T47D (cell line): Measurements from ENCODE around the gene EPN1.

Experiments
- DNase-seq, 2 experiments: peaks; one replicate each; pipeline versions ENCODE4 v3.0.0 to v3.0.0-alpha.2; 2011 to 2012; ENCODE audit warnings: low read depth in 1 of 2, low spot score in 1 of 2
- JUND ChIP-seq: IDR thresholded peaks from 2 replicates; pipeline ENCODE4 v1.6.1; 2012; ENCODE audit warnings: low read depth
- in situ Hi-C: cut with HindIII; loops from 2 replicates; pipeline ENCODE4 v1.10.0; 2016; ENCODE audit warnings: low sequenced_read_pairs, low pct_unique_long_range_greater_than_20kb

The EPN1 gene

DNA sequence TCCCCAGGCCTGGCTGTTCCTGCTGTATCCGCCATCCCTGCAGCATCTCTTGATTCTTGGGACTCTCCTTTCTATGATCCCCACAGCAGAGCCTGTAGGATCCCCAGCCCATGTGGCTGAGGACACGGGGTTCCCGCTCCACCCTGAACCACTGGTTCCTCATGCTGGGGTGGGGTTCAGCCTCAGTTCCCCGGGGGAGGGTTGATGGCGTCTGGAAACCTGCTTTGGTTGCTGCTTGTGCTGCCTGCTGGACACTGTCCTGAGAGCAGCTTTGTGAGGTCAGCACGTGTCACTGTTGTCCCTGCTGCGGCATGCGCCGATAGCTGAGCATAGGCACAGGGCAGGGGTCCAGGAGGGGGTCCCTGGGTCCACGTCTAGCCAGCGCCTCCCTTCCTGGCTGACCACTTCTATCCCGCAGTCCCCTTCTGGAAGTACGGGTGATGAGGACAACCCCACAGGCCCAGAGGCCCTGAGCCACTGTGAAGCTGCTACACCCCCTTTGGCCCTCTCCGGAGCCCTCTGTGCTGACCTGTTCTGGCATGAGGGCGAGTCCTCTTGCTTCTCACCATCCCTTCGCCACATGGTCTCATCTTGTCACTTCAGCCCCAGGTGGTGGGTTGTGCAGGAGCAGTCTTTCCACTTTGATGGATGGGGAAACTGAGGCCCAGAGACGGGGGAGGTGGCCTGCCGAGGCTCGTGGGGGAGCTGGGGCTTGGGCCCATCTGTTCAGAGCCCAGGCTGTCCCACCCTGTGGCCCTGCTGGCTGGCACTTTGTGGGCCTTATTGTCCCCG lies 5.5 kb downstream of the EPN1 start:
- in situ Hi-C loops = no loop called here
- TF ChIP-seq JUND = no peak
- DNase-seq = no peak

DNA sequence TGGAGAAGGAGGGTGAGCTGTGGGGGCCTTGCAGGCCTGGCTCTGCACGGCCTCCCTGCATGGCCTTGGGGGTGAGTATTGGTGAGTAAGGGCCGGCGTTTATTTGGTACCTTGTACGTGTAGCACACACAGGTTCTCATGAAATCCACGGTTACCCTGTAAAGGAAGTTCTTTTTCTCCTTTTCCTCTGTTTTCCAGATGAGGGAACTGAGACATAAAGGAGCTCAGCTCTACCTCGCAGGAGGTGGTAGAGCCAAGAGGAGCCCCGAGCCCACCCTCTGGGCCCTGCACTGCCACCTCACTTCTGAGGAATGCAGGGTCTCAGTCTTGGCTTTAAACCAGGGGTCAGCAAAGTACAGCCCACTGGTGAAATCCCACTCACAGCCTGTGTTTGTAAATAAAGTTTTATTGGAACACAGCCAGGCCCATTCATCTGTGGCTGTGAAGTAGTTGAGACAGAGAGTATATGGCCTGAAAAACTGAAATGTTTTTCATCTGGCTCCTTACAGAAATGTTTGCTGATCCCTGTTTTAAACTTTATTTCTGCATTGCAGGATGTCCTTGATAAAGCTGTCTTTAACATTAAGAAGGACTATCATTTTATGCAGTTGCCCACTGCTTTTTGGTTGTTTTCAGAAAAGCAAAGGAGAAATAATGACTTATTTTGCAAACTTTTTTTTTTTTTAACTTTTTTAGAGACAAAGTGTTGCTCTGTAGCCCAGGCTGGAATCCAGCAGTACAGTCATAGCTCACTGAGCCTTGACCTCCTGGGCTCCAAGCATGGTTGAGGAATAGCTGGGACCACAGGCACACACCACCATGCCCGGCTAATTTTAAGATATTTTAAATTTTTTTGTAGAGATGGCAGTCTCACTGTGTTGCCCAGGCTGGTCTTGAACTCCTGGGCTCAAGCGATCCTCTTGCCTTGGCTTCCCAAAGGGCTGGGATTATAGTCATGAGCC lies 6.4 kb downstream of the EPN1 start:
- in situ Hi-C loops = no loop called here
- TF ChIP-seq JUND = no peak
- no peak for DNase-seq

DNA sequence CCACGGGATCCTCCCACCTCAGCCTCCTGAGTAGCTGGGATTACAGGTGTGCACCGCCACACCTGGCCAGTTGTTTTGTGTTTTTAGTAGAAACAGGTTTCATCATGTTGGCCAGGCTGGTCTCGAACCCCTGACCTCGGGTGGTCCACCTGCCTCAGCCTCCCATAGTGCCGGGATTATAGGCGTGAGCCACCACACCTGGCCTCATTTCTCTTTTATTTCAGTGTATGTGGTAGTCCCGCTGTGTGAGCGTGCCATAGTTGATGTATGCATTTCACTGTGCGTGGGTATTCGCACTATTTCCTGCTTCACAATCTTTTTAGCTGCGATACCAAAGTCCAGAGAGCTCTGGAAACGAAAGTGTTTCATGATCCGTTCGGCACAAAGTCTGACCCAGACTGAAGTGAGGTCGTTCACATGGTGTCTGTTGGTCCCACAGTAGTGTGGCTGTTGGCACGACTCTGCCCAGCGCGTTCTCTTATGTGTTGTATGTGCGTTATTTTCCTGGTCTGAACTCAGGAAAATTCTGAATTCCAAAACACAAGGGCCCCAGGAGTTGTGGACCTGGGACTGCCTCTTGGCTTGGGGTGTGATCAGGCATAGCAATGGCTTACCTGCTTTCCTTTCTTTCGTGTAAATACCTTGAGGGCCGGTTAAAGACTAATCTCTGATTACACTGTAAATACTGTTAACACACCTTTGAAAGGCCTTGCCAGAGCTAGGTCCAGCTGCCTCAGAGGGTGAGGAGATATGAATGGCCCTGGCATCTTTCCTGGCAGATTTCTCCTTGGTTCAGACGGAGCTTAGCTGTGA lies 8.6 kb downstream of the EPN1 start:
- in situ Hi-C loops = no loop called here
- no peak for TF ChIP-seq JUND

DNA sequence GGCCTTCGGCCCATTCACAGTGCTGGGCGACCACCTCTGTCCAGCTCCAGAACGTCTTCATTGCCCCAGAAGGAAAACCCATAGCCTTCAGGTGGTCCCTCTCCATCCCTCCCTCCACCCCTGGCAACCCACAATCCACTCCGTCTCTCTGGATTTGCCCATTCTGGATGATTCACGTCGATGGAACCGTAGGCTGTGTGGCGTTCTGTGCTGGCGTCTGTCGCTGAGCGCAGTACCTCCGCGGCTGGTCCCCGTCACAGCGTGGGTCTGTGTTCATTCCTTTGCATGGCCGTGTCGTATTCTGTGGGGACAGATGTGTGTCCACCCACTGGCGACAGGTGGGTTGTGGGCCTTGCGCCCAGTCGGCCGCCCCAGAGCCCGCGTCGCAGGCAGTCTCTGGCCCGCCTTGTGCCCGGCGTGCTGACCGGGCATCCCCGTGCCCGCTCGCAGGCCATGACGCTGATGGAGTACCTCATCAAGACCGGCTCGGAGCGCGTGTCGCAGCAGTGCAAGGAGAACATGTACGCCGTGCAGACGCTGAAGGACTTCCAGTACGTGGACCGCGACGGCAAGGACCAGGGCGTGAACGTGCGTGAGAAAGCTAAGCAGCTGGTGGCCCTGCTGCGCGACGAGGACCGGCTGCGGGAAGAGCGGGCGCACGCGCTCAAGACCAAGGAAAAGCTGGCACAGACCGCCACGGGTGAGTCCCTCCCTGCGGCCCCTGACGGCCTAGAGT lies 10.1 kb downstream of the EPN1 start:
- no peak for TF ChIP-seq JUND
- in situ Hi-C loops = no loop called here
- DNase-seq = no peak

More for the DNA sequence above, 8.6 kb downstream of the EPN1 start:
- peak in 1 of 2 experiments; percentile 21 for DNase-seq

DNA sequence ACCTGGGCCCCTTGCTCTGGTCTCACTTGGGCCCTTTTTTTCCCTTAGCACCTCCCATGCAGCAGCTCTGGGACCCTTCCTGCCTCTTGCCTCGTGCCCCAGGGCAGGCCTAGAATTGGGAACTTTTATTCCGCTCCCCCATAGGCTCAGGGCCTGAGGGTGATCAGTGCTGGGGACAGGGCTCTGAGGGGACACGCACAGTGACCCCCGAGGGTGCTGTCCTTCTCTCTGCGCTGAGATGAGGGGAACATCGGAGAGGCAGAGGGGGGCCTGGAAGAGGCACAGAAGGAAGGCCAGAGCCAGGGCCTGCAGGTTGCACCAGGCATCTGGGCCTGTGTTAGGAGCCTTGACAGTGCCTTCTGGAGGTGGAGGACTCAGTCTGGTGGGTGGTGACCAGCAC lies 10.8 kb downstream of the EPN1 start:
- DNase-seq = no peak
- TF ChIP-seq JUND = no peak
- in situ Hi-C loops = no loop called here

DNA sequence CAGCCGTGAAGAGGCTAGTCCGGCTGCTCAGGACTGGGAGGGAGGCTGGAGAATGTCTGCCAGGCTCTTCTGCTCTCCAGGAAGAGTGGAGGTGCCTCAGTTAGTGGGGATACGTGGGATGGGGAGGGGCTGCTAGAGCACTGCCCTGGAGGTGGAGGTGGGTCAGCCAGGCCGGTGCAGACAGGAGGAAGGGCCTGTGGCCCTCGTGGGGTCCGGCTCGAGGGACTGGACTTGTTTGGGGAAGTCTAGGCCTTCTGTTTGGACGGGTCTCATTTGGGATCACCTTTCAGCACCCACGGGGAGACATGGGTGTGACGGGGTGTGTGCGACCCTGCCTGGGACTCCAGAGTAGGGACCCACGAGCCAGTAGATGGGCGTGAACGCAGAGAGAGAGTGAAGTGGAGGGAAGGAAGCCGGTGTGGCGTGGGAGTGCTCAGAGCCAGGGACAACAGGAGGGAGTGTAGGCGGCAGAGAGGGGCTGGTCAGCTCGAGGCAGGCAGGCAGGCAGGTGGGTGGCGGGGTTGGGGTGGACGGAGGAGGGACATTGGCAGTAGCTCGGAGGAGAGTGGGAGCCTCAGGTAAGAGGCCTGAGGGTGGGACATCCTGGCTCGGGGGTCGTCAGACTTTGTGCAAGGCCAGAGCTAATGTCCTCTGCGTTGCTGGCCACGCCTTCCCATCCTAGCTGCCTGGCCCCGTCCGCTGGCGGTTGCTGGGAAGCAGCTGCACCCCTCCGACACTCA lies 11.5 kb downstream of the EPN1 start:
- TF ChIP-seq JUND = no peak
- in situ Hi-C loops = no loop called here
- no peak for DNase-seq

DNA sequence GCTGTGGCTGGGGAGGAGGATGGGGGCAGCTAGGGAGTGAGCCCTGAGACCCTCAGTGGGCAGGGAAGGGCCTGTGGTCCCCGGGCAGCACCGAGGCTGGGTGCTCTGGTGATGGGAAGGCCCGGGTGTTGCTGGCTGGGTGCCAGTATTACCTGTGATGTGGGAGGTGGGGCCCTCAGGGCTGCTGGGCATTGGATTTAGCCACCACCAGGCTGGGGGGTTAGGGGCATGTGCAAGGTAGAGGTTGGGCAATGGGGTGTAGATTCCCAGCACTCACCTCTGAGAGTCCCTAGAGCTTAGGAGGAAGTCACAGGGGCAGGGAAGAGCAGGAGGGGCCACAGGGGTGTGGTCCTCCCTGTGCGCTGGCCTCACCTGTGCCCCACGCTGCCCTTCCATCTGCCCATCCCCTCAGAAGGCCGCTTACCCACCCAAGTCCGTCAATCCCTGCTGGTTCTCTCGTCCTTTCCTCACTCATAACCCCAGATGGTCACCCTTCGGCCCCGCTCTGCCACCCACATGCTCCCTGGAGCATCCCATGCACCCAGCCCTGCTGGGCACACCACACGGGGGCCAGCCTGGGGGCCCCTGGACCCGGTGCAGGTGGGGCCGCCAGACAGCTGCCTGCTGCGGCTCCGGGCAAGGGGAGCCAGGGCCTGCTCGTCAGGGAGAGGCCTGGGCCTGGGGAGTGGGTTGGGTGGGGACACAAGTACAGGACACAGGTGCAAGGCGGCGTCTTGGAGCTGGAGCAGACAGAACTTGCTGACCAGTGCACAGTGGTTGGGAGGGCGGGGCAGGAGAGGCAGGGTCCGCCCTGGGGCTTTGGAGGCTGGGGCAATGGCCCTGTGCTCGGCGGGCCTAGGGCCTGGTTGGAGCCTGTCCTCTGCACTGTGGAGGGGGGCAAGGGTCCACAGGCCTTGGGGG lies 12.5 kb downstream of the EPN1 start:
- in situ Hi-C loops = no loop called here
- DNase-seq = no peak
- no peak for TF ChIP-seq JUND

DNA sequence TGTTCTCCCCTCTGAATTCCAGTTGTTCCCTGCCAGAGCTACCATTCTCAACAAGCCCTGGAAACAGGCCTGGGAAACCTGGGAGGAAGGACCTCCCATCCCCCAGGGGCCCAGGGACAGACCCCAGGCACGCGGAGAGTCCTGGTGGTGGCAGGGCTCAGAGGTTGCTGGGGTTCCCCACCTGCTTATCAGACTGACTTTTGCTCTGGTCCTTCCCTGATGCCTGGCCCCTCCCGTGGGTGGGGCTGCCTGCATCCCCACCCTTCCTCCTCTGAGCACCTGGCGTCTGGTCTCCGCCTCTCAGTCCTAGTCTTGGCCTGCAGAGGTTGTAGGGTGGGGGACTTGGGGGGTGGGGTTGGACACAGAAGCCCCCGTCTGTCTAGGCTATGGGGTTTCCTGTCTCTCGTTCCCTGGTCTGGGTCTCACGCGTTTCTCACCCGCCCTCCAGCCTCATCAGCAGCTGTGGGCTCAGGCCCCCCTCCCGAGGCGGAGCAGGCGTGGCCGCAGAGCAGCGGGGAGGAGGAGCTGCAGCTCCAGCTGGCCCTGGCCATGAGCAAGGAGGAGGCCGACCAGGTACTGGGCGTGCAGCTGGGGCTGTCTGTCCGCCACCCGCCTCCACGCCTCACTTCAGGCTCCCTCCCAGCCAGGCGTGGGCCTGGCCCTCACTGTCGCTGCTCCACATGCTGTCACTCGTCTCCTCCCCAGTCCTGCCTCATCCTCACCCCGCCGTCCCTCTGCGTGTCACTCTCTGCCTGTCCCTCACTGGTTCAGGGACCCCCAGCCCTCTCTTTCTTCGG lies 13.6 kb downstream of the EPN1 start:
- in situ Hi-C loops = no loop called here
- no peak for TF ChIP-seq JUND

DNA sequence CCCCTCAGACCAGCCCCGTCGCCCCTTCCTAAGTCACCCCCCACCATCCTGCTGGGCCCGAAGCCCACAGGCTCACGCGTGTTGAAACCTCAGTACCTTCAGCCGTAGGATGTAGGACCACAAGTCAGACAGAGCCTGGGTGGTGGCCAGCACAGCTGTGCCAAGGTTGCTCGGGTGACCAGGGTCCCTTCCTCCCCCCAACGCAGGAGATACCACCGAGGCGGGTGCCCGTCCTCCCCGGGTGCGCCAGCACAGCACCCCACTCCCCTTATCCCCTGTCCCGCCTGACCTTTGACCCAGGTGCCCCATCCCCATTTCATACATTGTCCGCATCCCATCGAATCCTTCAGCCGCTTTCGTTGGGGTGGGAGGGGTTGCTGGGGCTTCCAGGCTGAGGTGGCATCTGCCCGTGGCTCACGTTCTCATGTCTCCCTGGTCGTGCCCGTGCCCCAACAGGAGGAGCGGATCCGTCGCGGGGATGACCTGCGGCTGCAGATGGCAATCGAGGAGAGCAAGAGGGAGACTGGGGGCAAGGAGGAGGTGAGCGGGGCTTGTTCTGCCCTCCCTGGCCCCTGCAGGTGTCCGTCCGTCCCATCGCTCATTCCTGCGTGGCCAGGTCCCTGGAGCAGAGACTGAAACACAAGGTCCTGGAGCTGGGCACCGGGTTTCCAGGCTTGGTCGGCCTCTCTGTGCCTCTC lies 14.5 kb downstream of the EPN1 start:
- no peak for TF ChIP-seq JUND
- DNase-seq = no peak
- in situ Hi-C loops = no loop called here

More for the DNA sequence above, 13.6 kb downstream of the EPN1 start:
- DNase-seq = no peak
